ENCODE results near the gene SVIL.
"Not testable (repeated sequence)": the region's sequence is repeated elsewhere in the genome, so short reads cannot be mapped to it uniquely, and the experiment has no call there.

Gene SVIL

DNA sequence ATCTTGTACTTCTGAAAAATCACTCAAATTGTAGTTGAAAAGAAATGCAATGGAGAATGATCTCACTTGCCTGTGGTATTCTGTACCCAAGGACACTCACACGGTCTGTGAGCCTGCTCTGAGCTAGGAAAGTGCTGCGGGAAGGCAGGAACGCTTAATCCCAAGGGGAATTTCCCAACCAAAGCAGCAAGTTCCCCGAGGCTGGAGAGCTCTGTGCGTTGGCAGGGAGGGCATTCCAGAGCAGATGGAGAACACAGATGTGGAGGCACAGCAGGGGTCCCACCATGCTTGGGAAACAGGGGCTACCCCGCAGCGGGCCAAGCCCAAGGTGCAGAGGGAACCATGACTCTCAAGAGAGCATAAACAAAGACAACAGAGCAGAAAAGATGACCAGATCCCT is 13.6 kb downstream of the SVIL start:
- peak; percentile 65 for DNase-seq

DNA sequence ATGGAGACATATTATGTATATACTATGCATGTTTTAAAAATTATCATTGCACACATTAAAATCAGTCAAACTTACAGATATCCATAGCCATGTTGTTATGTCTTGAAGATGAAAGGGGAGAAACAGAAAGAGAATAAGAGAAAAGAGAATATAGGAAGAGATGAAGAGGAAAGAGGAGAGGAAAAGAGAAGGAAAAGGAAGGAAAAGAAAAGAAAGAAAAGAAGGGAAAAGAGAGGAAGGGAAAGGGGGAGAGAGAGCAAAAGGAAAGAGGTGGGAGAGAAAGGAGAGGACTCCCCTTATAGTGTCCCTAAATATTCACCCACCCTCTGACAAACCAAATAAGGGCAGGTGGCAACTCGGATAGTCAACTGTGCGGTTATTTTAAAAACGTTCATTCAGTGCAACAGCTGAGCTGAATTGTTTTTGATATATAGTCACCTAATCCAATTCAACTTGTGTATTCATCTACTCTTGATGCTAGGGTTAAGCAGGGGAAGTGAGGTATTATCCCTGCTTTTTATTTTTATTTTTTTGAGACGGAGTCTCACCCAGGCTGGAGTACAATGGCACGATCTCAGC is 14.6 kb downstream of the SVIL start:
- no peak for DNase-seq

DNA sequence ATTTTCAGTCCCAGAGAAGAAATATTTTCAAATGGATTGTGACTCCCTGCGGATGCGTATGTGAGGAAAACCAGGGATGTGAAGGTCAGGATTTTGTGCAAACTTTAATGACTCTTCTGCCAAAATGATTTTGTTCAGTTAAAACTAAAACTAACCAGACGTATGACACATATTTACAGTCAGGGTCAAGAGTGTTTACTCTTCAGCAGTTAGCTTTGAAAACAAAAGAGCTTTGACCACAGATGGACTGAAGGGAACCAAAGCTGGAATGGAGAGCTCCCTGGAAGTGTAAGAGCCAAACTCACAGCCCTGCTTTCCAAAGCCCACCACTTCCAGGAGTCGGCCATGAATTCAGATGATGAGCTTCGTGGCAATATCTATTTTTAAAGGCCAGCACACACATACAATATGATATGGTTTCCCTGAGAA is 15.5 kb downstream of the SVIL start:
- DNase-seq, result no peak

DNA sequence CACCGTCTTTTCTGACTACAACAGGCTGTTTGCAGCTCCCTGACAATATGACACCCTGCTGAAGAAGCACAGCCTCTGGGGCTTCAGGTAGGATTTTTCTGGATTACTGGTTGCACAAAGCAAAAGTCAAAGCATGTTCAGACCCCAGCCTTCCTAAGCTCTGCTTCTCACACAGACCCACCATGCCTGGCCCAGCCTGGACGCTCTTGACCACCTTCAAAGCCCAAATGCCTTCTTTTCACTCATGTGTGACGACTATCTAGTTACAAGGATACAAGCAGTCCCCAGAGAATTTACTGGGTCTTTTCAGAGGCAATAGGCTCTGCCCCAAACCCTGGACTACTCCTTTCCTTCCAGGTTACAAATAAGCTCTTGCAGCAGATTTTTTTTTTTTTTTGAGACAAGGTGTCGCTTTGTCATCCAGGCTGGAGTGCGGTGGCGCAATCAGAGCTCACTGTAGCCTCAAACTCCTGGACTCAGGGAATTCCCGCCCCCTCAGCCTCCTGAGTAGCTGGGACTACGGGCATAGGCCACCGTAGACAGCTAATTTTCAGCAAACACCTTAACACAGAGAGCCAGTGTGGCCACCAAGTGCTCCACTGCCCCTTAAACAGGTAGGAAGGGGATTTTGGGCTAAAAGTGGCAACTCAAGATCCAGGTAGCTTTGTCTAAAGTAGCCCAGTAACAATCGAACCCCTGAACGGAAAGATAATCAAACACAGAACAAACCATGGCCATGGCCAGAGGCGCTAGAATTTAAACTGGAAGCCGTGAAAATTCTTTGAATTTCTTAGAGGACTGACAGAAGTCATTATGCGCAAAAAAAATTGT is 16.2 kb downstream of the SVIL start:
- DNase-seq, result no peak

DNA sequence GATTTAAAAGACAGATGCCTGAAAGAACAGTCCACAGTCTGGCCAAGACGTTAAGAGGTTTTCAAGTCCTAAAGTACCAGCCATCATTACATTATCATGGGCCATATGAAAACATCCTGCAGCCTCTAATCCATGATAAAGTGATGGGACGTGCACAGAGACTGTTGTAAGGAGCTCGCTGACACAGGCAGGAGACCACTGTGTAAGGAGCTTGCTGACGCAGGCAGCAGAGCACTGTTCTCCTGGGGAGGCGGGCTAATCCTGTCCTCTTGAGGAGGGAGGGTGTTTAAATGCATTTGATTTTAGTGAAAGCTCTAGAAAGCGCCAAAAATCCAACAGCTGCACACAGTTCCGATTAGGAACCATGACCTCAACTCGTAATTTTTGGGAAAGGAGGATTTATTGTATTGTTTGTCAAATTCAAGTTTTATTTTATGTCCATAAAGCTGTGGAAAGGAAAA is 16.9 kb downstream of the SVIL start:
- DNase-seq, result no peak

DNA sequence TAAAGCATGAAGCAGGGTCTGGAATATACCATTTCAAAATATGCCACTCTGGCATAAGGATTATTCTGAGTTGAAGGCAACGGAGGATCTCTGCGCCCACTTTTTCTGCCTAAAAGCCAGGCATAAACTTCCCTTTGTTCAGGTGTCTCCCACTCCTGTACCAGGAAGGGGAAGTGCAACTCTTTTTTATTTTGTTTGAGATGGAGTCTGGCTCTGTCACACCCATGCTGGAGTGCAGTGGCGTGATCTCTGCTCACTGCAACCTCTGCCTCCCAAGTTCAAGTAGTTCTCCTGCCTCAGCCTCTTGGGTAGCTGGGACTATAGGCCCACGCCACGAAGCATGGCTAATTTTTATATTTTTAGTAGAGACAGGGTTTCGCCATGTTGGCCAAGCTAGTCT is 18.2 kb downstream of the SVIL start:
- DNase-seq, result no peak

DNA sequence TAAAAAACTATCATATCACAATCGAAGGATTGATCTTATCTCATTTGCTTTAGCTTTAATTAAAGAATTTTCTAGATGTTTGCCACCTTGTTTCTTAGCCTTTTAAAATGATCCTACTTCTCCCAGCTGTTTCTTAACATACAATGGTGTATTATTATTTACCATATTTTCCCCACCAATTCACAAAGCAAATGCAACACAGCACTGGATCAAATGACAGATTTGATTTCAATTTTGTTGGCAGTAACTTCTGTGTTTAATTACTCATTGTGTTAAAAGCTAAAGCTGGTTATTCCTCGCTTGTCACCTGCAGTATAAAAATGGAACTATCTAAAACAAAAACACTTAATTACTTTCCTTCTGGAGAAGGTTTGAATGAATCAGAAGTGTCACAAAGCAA is 19.6 kb downstream of the SVIL start:
- DNase-seq, result no peak

DNA sequence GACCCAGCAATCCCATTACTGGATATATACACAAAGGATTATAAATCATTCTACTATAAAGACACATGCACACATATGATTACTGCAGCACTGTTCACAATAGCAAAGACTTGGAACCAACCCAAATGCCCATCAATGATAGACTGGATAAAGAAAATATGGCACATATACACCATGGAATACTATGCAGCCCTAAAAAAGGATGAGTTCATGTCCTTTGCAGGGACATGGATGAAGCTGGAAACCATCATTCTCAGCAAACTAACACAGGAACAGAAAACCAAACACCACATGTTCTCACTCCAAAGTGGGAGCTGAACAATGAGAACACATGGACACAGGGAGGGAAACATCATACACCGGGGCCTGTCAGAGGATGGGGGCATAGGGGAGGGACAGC is 20.5 kb downstream of the SVIL start:
- DNase-seq, result not testable (repeated sequence)

DNA sequence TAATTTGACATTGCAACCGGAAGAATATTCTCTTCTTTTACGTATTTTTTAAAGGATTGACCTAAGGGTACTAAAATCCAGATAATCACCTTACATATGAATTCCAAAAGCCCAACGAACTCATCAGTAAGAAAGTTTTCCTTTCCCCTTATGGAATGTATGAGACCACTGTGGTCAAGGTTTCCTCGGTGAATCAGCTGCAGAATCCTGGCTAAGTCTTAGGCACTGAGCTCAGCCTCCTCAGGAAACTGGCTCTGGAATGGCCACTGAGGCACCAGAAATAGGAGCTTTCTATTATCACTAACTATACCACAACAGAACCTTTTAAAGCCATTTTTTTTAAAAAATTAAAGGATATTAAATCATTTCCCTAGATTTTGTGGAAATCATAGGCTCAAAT is 21.0 kb downstream of the SVIL start:
- DNase-seq, result no peak

DNA sequence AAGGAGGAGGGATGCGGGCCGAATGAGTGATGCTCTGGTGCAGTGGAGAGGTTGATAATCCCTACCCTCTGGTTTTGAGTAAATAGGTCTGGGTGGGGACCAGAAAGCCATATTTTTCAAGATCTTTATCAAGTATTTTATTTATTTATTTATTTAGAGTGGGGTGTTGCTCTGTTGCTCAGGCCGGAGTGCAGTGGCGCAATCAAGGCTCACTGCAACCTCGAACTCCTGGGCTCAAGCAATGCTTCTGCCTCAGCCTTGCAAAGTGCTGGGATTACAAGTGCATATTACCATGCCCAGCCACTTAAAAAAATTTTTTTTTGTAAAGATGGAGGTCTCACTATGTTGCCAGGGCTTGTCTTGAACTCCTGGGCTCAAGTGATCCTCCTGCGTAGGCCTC is 21.6 kb downstream of the SVIL start:
- DNase-seq, result no peak

DNA sequence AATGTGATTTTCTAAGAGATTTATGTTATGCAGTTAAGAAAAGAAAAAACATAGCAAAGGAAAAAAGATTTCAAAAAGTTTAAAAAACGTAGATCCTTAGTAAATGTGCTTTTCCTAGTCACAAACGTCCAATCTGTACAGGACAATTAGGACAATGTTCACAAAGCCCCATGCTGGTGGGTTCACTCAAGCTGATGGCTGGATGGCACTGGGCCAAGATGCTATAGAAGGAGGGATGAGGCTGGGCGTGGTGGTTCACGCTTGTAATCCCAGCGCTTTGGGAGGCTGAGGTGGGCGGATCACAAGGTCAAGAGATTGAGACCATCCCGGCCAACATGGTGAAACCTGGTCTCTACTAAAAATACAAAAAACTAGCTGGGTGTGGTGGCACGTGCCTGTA is 22.1 kb downstream of the SVIL start:
- DNase-seq, result no peak

DNA sequence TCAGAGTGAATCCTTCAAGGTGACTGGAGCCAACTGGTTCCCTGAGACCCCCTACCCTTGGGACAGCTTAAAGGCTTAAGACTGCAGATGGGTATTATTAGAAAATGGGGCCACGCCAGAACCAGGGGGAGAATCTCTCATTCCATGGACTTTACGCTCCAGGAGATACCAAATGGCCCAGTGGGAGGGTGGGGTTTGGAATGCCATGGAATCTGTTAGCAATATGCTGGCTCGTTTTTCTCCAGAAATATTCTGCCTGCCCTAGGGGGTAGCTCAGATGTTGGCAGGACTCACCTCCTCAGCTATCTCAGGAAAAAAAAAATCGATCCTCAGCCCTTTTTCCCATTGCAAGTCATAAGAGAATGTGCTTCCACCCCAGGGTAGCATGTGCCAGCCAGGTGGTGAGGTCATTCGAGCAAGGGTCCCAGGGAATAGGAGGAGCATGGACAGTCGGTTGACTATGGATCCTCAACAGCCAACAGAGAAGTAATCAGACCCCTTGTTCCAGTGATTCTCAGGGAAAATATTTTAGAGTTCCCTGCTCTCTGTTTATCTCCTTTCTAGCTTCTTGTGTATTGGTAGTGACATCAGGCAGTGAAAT is 22.9 kb downstream of the SVIL start:
- no peak for DNase-seq

DNA sequence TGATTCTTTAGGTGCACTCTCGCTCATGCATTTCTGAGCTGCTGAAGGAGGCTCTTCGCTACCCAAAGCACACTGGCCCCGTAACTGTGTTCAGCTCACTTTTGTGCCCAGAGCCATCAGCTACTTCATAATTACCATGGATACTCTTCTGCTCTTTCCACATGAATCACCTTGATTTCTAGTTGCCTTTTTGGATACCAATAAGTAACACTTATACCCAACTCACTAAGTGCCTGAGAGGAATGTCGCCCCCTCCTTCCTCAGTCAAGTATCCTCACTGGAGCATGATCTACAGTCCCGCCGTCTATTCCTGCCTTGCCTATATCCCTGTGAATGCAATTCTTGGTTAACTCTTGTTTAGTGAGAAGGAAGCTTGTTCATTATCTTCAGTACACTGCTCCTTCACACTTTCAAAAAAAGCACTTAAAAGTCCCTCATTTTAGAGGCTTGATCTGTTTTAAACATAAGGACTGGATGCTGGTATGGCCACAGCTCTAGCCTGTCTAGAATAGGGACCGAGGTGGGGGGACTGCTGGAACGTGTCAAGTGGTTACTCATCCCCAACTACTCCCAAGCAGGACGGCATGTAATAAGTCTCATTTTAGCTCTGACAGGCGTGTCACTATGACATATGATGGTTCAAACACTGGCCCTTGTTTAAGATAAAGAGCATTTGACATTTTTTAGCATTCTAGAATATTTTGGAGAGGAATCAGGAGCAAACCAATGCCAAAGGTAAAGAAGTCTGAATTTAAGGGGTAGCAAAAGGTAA is 23.7 kb downstream of the SVIL start:
- no peak for DNase-seq

DNA sequence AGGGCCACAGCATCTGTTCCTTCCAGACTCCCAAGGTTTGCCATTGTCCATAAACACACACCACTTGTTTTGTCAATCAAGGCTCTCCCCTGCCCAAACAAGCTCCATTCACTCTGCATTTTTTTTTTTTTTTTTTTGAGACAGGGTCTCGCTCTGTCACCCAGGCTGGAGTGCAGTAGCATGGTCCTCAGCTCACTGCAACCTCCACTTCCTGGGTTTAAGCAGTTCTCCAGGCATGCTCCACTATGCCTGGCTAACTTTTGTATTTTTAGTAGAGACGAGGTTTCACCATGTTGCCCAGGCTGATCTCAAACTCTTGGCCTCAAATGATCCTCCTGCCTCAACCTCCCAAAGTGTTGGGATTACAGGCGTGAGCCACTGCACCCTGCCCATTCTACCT is 24.4 kb downstream of the SVIL start:
- not testable (repeated sequence) for DNase-seq

DNA sequence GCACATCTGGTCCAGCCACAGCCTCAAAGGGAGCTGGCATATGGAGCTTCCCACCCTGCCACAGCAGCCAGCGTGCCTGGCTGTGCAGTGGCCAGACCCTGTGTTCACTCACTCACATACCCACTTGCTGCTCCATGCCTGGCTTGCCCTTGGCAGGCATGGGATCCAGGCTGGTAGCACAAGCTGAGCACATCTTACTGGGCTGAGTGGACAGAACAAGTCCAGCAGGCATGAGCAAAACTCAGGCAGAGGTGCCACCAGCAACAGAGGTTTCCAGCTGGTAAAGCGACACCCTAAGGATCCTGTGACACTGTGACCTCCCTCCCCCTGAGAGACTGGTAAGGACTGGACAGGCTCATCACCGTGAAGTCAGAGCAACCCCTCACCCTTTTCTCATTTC is 25.1 kb downstream of the SVIL start:
- DNase-seq, result no peak

DNA sequence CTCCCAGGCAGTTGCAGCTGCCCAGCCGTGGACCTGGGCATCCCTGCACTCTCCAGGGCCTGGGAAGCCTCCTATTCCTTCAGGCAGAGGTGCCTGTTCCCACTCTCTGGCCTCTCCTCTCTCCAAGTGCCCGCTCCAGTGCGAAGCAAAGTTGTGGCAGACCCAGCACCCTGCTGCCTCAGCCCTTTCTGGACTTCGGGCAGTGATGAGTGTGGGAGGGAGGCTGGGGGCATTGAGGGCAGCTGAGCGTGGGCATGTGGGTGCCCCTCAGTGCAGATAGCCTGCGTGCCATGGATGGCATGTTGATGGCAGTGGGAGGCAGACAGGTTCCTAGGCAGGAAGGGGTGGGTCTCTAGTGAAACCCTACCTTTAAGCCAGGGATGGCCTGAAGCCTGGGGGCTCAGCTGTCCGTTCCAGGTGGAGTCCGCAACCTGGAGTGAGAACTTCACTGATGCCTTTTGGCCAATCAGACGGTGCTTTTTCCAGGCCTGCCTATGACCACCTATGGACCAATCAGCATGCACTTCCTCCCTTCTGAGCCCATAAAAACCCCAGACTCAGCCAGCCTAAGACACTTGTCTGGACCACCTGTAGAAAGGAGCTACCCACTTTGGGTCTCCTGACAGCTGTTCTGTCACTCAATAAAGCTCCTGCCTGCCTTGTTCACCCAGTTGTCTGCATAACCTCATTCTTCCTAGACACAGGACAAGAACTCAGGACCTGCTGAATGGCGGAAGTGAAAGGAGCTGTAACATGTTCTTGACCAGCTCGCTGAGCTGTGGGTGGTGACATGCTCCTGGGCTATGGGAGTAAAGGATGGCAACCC is 26.1 kb downstream of the SVIL start:
- no peak for DNase-seq

DNA sequence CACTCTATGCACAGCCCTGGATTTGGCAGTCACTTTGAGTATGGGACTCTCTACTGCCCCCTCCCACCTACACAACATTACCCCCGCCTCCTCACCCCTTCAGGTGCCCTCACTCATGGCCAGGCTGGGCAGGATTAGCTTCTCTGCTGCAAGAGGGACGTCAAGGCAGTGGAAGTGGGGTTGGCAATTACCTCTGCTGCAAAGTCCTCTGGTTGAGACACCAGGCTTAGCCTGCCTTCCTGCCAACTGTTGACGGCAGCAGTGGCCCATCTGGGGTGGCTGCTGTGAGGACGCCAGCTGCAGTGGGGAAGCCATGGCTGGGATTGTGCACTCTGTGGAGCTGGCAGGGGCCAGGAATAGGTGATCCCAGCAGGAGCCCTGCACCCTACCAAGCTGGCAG is 26.7 kb downstream of the SVIL start:
- no peak for DNase-seq

DNA sequence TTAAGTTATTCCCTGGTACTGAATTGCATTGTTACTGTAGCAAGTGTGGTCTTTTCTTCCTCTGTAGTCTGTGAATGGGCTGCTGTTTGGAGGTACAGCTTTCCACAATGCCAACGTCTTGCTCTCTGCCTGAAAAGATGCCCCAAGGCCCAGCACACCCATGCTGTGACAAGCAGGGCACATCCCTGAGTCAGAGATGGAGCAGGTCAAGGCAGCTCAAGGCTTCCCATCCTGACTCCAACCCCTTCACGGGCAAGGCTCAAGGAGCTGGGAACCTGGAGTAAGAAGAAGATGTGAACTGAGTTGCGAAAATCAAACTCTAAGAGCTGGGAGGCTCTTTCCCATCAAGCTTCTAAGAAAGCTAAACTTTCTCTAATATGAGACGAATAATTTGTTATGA is 27.2 kb downstream of the SVIL start:
- no peak for DNase-seq

DNA sequence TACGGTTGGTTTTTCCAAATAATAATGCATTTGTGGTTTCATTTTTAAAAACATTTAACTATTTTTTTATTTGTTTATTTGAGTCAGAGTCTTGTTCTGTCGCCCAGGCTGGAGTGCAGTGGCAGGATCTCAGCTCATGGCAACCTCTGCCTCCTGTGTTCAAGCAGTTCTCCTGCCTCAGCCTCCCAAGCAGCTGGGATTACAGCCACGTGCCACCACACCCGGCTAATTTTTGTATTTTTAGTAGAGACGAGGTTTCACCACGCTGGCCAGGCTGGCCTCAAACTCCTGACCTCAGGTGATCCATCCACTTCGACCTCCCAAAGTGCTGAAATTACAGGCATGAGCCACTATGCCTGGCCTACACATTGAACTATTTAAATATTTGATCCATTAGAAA is 28.1 kb downstream of the SVIL start:
- not testable (repeated sequence) for DNase-seq

DNA sequence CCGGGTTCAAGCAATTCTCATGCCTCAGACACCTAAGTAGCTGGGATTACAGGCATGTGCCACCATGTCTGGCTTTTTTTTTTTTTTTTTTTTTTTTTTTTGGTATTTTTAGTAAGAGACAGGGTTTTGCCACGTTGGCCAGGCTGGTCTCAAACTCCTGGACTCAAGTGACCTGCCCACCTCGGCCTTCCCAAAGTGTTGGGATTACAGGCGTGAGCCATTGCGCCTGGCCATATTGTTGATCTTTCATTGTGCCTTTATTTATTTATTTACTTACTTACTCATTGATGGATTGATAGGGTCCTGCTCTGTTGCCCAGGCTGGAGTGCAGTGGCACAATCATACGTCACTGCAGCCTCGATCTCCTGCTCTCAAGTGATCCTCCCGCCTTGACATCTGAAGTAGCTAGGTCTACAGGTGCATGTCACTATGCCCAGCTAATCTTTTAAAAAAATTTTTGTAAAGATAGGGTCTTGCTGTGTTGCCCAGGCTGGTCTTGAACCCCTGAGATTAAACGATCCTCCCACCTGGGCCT is 30.4 kb downstream of the SVIL start:
- no peak for DNase-seq

DNA sequence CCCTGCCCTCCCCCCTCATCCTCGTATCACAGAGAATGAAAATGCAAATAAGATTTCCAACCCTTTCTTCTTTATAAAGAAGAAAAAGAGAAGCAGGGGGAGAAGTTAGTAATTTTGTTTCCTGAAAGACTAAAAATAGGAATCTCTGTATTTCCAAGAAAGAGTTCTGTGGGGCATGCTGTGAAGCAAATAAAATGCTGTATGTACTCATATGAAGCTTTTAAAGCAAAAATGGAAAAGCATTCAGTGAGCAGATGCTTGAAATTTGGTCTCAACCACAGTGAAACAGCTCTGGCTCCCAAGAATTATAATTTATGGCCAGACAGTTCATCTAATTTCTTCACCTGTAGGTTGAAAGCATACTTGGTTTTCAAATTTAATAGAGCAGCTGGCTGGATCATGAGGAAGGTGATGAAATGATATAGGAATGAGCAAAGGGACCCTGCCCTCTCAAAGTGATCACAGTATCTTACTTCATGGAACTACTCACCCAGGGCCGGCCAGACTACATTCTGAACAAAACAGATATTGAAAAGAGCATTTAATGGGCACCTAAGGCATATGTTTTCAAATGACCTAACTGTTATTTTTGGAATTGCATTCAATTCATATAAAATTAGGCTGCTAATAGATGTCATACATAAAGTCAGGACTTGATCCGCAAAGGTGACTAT is 31.4 kb downstream of the SVIL start:
- no peak for DNase-seq

DNA sequence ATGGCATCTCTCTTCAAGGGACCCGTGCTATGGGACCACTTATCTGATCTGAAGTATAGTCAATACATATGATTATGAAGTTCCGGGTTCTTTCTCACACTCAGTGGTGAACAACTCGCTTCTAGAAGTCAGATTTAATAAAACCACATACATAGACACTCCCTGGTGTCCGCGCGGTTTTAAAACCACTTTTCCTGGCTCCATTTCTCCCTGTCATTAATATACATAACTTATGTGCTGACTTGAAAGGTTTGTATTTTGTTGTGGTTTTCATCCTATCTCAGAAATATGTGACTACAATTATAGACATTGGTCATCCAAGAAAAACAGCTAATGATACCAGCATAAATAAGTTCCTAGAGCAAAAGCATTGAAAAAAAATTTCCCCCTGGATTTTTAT is 34.0 kb downstream of the SVIL start:
- DNase-seq, result no peak
